Glutamatergic neuron (in vitro differentiated cells): ENCODE measurements around the gene PDCD1. TPM values are rescaled to one million over a fixed set of nuclear protein-coding genes. Genes with fewer than 3 reads are reported as not detected.

Source experiments
- DNase-seq: peaks from one replicate; pipeline ENCODE4 v3.0.0; 2022
- H3K27ac Mint-ChIP-seq: one replicate; pipeline ENCODE4 v1.8.0; 2020; ENCODE audit warnings: mild to moderate bottlenecking, mixed read lengths, inconsistent platforms; ENCODE audit not compliant: unreplicated experiment
- H3K27me3 Mint-ChIP-seq: one replicate; pipeline ENCODE4 v1.8.0; 2020; ENCODE audit warnings: mild to moderate bottlenecking, moderate library complexity, mixed read lengths, inconsistent platforms; ENCODE audit not compliant: unreplicated experiment
- H3K36me3 Mint-ChIP-seq: one replicate; pipeline ENCODE4 v1.8.0; 2020; ENCODE audit warnings: mild to moderate bottlenecking, mixed read lengths, inconsistent platforms; ENCODE audit not compliant: unreplicated experiment
- H3K4me1 Mint-ChIP-seq: one replicate; pipeline ENCODE4 v1.8.0; 2020; ENCODE audit warnings: mild to moderate bottlenecking, low read depth, mixed read lengths, inconsistent platforms; ENCODE audit not compliant: unreplicated experiment
- H3K4me3 Mint-ChIP-seq: one replicate; pipeline ENCODE4 v1.8.0; 2020; ENCODE audit warnings: mild to moderate bottlenecking, mixed read lengths, inconsistent platforms; ENCODE audit not compliant: unreplicated experiment
- H3K9me3 Mint-ChIP-seq: one replicate; pipeline ENCODE4 v1.8.0; 2020; ENCODE audit warnings: mild to moderate bottlenecking, moderate library complexity, mixed read lengths, inconsistent platforms; ENCODE audit not compliant: unreplicated experiment
- total RNA-seq: library from RNA; stranded (reverse); fragmentation: NEBNext Ultra II Directional; extraction: Animal tissue kit (Norgen Biotek cat#: 25700); gene quantifications from one replicate; pipeline ENCODE4 v1.2.1, GENCODE V29; 2021; ENCODE audit not compliant: unreplicated experiment
- TF ChIP-seq, protein P1 (sequence below): fragments of 200-600 bp; sonication (generic); IDR thresholded peaks from one replicate; pipeline ENCODE4 v1.5.0; 2021; ENCODE audit not compliant: partially characterized antibody, unreplicated experiment

The PDCD1 gene
- total RNA-seq, 1 donor from 2014 or later: not detected

DNA sequence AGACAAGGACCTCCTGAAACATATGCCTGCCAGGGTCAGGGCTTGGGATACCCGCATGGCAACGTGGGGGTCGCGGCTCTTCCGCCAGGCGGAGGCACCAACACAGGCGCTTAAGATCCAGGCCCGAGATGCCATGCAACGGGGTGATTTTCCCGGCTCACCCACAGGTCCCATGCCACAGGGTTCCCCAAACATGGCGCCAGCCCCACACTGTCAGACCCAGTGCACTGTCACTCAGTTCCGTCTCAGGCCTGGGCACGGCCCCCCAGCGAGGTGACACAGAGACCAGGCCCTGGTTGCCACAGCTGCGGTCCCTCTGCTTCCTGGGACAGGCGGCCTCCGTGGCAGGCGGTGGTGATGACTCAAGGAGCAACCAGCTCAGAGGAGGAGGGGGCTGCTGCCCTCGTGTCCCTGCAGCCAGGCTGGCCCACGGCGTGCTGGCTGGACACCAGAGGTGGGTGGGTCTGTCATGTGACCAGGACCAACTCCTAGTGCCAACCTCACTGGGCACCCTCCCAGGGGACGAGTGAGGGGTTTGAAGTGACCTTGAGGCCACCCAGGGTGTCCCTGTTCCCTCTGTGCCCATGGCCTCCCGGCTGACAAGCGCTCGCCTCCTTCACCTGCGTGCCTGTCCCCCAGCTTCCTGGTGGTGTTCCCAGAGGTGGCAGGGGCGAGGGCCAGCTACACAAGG, 4.9 kb downstream of the PDCD1 start:
- Mint-ChIP-seq H3K4me1 (no peaks in the 10 kb centered on the region), H3K27me3 (peaks cover 3% of the 10 kb centered on the region), H3K36me3 (no peaks in the 10 kb centered on the region), H3K9me3 (peaks cover 2% of the 10 kb centered on the region), H3K27ac (no peak overlapping the region), H3K4me3 (no peak overlapping the region)
- DNase-seq: peak; percentile 22
- TF ChIP-seq, protein P1, sequence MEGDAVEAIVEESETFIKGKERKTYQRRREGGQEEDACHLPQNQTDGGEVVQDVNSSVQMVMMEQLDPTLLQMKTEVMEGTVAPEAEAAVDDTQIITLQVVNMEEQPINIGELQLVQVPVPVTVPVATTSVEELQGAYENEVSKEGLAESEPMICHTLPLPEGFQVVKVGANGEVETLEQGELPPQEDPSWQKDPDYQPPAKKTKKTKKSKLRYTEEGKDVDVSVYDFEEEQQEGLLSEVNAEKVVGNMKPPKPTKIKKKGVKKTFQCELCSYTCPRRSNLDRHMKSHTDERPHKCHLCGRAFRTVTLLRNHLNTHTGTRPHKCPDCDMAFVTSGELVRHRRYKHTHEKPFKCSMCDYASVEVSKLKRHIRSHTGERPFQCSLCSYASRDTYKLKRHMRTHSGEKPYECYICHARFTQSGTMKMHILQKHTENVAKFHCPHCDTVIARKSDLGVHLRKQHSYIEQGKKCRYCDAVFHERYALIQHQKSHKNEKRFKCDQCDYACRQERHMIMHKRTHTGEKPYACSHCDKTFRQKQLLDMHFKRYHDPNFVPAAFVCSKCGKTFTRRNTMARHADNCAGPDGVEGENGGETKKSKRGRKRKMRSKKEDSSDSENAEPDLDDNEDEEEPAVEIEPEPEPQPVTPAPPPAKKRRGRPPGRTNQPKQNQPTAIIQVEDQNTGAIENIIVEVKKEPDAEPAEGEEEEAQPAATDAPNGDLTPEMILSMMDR: no peak

DNA sequence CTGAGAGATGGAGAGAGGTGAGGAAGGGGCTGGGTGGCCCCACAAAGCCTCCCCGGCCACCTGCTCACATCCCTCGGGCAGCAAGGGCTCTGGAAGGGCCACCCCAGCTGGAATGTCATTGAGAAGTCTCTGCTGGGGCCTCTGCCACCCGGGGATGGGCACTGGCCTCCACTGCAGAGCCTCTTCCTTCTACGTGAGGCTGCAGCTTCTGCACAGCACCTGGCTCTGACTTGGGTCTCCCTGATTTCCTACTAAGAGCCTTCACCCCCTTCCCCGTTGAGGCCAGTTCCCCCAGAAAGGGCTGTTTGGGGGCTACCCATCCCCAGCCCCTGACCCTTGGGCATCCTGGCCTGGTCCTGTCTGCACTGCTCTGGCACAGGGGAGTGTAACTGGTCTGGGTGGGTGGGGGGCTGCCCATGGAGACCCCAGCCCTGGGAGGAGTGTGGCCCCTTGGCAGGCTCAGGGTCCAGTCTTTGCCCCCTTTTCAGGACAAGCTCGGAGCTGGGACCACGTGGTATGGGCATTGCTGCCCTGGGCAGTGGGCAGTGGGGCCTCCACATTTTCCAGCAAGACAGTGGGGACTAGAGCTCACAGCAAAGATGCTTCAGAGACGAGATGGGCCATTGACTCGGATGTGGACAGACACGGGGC, 5.6 kb downstream of the PDCD1 start:
- H3K9me3 Mint-ChIP-seq: peaks cover 4% of the 10 kb centered on the region
- TF ChIP-seq, protein P1: no peak
- H3K27ac Mint-ChIP-seq: no peak overlapping the region
- H3K4me3 Mint-ChIP-seq: no peak overlapping the region
- no peak for DNase-seq
- H3K27me3 Mint-ChIP-seq: peaks cover 6% of the 10 kb centered on the region
- no peaks in the 10 kb centered on the region for H3K4me1 Mint-ChIP-seq
- H3K36me3 Mint-ChIP-seq: no peaks in the 10 kb centered on the region

DNA sequence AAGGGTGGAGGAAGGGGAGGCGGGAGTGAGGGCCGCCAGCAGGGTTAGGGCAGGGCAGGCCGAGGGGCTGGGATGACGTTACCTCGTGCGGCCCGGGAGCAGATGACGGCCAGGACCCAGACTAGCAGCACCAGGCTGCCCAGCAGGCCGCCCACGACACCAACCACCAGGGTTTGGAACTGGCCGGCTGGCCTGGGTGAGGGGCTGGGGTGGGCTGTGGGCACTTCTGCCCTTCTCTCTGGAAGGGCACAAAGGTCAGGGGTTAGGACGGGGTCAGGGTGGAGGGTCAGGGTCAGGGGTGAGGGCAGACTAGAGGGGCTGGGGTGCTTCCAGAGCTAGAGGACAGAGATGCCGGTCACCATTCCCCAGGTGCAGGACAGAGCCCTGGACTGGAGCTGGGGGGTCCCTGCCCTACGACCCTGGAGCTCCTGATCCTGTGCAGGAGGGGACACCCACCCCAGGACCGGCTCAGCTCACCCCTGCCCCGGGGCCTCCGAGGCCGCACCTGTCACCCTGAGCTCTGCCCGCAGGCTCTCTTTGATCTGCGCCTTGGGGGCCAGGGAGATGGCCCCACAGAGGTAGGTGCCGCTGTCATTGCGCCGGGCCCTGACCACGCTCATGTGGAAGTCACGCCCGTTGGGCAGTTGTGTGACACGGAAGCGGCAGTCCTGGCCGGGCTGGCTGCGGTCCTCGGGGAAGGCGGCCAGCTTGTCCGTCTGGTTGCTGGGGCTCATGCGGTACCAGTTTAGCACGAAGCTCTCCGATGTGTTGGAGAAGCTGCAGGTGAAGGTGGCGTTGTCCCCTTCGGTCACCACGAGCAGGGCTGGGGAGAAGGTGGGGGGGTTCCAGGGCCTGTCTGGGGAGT, 6.3 kb downstream of the PDCD1 start:
- TF ChIP-seq, protein P1: no peak
- H3K4me3 Mint-ChIP-seq: no peak overlapping the region
- H3K4me1 Mint-ChIP-seq: no peaks in the 10 kb centered on the region
- no peaks in the 10 kb centered on the region for H3K36me3 Mint-ChIP-seq
- DNase-seq: no peak
- H3K9me3 Mint-ChIP-seq: peaks cover 4% of the 10 kb centered on the region
- no peak overlapping the region for H3K27ac Mint-ChIP-seq
- peaks cover 6% of the 10 kb centered on the region for H3K27me3 Mint-ChIP-seq

DNA sequence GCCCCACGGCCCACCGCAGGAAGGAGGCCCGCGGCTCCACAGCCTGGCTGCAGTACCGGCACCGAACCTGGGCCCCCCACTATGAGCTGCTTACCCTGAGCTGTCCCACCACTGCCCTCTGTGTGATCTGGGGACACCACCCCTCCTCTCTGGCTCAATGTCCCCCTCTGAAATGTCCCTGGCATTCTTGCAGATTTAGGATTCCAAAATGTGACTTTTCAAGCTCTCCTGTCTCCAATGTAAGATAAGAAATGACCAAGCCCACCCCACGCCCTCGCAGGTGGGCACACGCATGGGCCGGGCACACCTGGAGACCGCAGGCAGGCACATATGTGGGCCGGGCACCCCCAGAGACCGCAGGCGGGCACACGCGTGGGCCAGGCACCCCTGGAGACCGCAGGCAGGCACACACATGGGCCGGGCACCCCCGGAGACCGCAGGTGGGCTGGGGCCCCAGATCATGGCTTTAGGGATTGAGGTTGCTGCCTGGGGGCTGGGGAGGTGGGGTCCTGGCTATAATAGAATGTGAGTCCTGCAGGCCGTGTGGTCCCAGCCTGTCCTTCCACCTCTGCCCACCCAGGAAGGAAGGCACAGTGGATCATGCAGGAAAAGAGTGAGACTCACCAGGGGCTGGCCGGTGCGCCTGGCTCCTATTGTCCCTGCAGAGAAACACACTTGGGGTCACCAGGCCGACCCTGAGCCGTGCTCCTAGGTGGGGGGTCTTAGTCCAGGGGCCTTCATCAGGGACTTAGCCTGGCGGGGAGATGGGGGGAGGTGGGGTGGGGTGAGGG, 7.2 kb downstream of the PDCD1 start:
- Mint-ChIP-seq H3K27me3 (peaks cover 6% of the 10 kb centered on the region), H3K4me3 (no peak overlapping the region), H3K4me1 (no peaks in the 10 kb centered on the region), H3K9me3 (peaks cover 4% of the 10 kb centered on the region), H3K36me3 (no peaks in the 10 kb centered on the region), H3K27ac (no peak overlapping the region)
- TF ChIP-seq, protein P1: no peak
- DNase-seq: no peak
